Lower leg skin (tissue), 4 donors: Measurements from ENCODE around the gene SULT1A2. TPM values are rescaled to one million over a fixed set of nuclear protein-coding genes. Genes with fewer than 3 reads are reported as not detected.
"Not testable (repeated sequence)": the region's sequence is repeated elsewhere in the genome, so short reads cannot be mapped to it uniquely, and the experiment has no call there.

ENCODE experiments used
- DNase-seq, 2 donors: peaks; one replicate each; pipeline ENCODE4 v3.0.0-alpha.2; 2019; ENCODE audit warnings: low spot score in 2 of 2
- H3K4me3 ChIP-seq: fragments of 200-600 bp; sonication (generic); 2 replicates; pipeline ENCODE4 v1.5.1; 2017; ENCODE audit warnings: mild to moderate bottlenecking, low read depth; ENCODE audit not compliant: poor library complexity, severe bottlenecking
- CTCF ChIP-seq, 3 donors: fragments of 450-650 bp; IDR thresholded peaks; one replicate each; pipeline ENCODE4 v1.5.1; 2016; ENCODE audit warnings: antibody characterized with exemption in 3 of 3, mild to moderate bottlenecking in 3 of 3, moderate library complexity in 2 of 3
- POLR2A ChIP-seq, 2 donors: fragments of 450-650 bp; IDR thresholded peaks; one replicate each; pipeline ENCODE4 v1.6.1; 2016 to 2017; ENCODE audit warnings: antibody characterized with exemption in 2 of 2, mild to moderate bottlenecking in 1 of 2, moderate library complexity in 1 of 2
- WGBS, 2 donors: methylation state at CpG; one replicate each; pipeline ENCODE4 v1.1.5; 2018; 5-methylcytosine and 5-hydroxymethylcytosine counted together
- intact Hi-C: fragments of 100-400 bp; cut with DNase I; formaldehyde crosslinking; loops from one replicate; pipeline ENCODE4 v1.15.0; 2023; ENCODE audit warnings: low total_unique reads
- total RNA-seq, 4 donors: library from RNA; depleted of rRNA; stranded (reverse); fragments of >200 nt; gene quantifications; one replicate each; pipeline ENCODE4 v1.1.0, GENCODE V29; 2016

The SULT1A2 gene
- total RNA-seq, 4 donors from 2014 or later = not detected

GRCh38 chr16:28606291-28607115 lies 9.7 kb upstream of the SULT1A2 start:
- no peak for TF ChIP-seq POLR2A (IDR thresholded peaks at IDR 0.05)
- TF ChIP-seq CTCF (IDR thresholded peaks at IDR 0.05) = no peak
- no peak overlapping the region for H3K4me3 ChIP-seq
- intact Hi-C loops = loop anchor here (10.0 kb wide), 1 partner anchor 322 kb away; no protein-coding TSS in a partner anchor
- DNase-seq = peak in 1 of 2 donors; percentile 84
- 82 to 90% methylated on average over 16 of the region's 16 CpGs for WGBS, 2 donors

DNA sequence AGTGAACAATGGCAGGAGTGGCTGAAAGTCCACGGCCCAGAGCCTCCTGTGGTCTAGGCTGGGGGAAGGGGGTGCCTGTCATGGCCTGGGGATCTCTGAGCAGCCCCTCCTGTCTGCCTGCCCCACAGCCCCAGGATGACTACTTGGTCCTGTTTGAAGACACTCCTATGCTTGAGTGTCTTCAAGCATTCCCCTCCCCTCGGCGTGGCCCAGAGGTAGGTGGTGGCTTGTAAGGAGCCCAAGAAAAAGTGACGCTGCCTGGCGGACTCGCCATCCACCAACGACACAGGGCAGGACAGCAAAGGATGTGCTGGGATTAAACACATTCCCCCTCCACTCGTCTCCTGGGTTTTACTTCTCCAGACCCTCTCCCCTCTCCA lies 7.3 kb upstream of the SULT1A2 start:
- WGBS, 2 donors = 69 to 77% methylated on average over 8 of the region's 8 CpGs
- TF ChIP-seq CTCF (IDR thresholded peaks at IDR 0.05) (no peak), POLR2A (IDR thresholded peaks at IDR 0.05) (no peak)
- H3K4me3 ChIP-seq = no peak overlapping the region
- intact Hi-C loops = loop anchor here (10.0 kb wide), 1 partner anchor 319 kb away; no protein-coding TSS in a partner anchor
- no peak for DNase-seq

DNA sequence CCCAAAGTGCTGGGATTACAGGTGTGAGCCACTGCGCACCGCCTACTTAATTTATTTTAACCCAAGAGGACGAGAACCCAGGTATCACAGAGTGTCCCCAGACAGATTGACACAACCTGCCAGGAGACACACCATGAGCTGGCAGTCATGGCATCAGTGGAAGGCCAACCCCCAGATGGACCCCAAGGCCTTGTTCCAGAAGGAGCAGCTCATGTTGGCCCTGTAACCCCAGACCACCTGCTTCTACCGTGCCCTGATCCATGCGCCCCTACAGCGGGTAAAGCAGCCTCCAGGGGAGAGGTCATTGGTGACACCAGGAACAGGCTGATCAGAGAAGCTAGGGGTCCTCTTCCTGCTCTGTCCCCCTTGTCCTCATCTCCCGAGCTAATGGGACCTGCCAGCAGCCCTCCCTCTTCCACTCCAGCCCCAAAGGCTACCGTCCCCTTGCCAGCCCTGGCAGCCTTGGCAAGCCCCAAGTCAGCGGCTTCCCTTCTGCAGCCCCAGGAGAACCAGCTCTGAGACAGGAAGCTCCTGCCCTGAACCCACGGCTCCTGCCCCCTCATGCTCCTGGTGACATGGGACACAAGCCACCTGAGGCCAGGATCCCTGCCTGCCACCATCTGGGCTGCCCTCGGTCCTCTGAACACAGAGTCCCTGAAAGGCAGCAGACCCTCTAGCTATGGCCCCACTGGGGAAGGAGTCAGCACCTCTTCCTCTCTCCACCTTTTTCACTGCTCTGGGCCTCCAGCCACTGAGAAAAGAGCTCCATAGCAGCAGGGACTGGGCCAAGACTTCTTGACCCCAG lies 6.7 kb upstream of the SULT1A2 start:
- no peak overlapping the region for H3K4me3 ChIP-seq
- TF ChIP-seq POLR2A (IDR thresholded peaks at IDR 0.05) = no peak
- TF ChIP-seq CTCF (IDR thresholded peaks at IDR 0.05) = no peak
- intact Hi-C loops = loop anchor here (10.0 kb wide), 1 partner anchor 319 kb away; no protein-coding TSS in a partner anchor
- DNase-seq = no peak
- 71 to 76% methylated on average over 11 of the region's 11 CpGs for WGBS, 2 donors

DNA sequence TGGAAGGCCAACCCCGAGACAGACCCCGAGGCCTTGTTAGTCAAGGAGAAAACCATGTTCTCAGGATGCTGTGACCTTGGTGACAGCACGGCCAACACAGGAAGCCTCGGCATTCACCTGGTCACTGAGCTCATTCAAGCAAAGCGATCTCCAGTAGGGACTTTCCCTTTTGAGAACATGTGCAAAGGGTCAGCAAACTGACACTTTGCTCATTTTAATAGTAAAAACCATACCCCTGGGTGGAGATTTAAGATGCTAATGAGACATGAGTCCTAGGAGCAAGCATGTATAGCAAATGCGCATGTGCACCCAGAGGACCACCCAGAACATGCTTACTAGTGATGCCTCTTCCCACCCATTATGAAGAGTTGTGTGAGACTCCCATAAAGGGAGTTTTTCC lies 5.7 kb upstream of the SULT1A2 start:
- WGBS, 2 donors = 71 to 74% methylated on average over 5 to 6 of the region's 6 CpGs
- no peak overlapping the region for H3K4me3 ChIP-seq
- intact Hi-C loops = loop anchor here (10.0 kb wide), 1 partner anchor 318 kb away; no protein-coding TSS in a partner anchor
- TF ChIP-seq CTCF (IDR thresholded peaks at IDR 0.05) (no peak), POLR2A (IDR thresholded peaks at IDR 0.05) (no peak)
- DNase-seq = no peak

- 55% methylated on average over 6 of the region's 10 CpGs; no CpG with 5 or more reads in 1 of the 2 donors for WGBS, 2 donors
Measured at GRCh38 chr16:28602062-28602461, 5.2 kb upstream of the SULT1A2 start.

GRCh38 chr16:28601589-28601988 lies 4.7 kb upstream of the SULT1A2 start:
- not testable (repeated sequence) for DNase-seq, H3K4me3 ChIP-seq
- WGBS, 2 donors = 86 to 94% methylated on average over 10 to 12 of the region's 13 CpGs
- intact Hi-C loops = loop anchor here (10.0 kb wide), 1 partner anchor 317 kb away; no protein-coding TSS in a partner anchor

More at GRCh38 chr16:28602062-28602461, 5.2 kb upstream of the SULT1A2 start:
- intact Hi-C loops = loop anchor here (10.0 kb wide), 1 partner anchor 317 kb away; no protein-coding TSS in a partner anchor
- not testable (repeated sequence) for H3K4me3 ChIP-seq, DNase-seq

DNA sequence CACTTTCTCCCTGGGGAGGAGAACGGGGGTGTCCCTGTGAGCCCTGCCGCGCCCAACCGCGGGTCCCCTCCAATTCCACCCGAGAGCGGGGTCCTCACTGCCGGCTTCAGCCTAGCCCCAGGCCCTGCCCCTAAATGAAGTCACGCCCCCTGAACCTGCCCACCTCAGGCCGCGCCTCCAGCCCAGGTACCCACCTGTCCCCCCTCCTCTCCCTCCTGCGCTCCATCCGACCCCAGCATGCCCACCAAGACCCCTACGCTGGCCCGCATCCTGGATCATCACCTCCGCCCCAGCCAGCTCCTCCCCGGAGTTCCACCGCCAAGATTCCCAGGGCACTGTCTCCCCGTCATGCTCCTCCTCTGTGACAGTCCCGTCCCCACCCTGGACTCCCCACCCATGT lies 4.1 kb upstream of the SULT1A2 start:
- H3K4me3 ChIP-seq, DNase-seq: not testable (repeated sequence)
- WGBS, 2 donors = 33 to 34% methylated on average over 11 to 13 of the region's 20 CpGs
- intact Hi-C loops = loop anchor here (10.0 kb wide), 1 partner anchor 316 kb away; no protein-coding TSS in a partner anchor

DNA sequence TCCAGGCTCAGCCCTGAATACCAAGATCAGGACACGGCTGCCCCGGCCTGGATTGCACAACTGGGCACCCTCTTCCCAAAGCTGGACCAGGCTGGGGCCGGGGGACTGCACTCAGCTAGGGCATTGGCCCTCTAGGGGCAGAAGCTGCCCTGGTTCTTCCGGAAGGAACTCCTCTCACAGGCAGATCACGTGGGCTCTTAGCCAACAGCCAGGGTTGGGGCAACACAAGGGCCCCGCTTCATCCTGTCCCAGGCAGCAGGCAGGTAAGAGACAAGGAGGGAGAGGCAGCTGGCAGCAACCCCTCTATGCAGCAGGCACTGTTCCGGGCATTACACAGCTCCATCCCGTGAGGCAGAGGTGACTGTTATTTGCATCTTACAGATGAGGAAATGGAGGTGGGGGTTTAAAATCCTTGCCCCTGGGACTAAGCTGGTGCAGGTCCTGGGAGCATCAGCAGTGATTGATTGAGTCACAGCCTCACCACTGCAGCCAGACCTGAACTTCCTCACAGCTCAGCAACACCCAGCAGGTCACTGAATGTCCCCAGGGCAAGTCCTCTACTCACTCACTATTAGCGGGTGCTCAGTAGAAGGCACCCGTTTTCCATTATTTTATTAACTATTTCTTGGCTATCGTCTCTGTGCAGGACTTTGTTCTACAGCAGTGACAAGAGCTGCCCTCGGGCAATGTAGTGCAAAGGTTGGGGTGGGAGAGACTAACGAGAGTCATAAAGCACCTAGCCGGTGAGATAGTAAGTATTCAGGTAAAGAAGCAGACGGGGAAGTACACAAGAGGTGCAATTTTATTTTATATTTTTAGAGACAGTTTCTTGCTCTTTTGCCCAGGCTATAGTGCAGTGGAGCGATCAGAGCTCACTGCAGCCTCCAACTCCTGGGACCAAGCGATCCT lies 2.8 kb upstream of the SULT1A2 start:
- H3K4me3 ChIP-seq, DNase-seq: not testable (repeated sequence)
- no CpG with 5 or more reads among the region's 17 CpGs for WGBS, 2 donors
- intact Hi-C loops = loop anchor here (10.0 kb wide), 1 partner anchor 315 kb away; no protein-coding TSS in a partner anchor
